NCI-H2107 (cell line): ENCODE measurements around the gene SNX20.

Experiments used
- DNase-seq: peaks from one replicate; lab custom pipeline; 2025; lab: John Stamatoyannopoulos, UW

The SNX20 gene

DNA sequence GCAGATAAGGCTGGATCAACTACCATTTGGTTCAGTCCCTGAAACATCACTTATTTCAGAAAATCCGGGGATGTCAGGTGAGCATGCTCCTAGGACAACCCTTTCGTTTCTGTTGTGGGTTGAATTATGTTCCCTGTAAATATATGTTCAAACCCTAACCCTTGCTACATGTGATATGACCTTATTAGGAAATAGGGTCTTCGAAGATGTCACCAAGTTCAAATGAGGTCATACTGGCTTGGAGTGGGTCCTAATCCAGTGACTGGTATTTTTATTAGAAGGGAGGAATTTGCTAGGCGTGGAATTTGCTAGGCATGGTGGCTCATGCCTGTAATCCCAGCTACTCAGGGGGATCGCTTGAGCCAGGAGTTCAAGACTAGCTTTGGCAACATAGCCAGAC is 21.3 kb downstream of the SNX20 start:
- DNase-seq = no peak

- DNase-seq = no peak
These were observed 23.9 kb downstream of the SNX20 start for GRCh38 chr16:50657241-50657640.

- no peak for DNase-seq
These were observed 25.5 kb downstream of the SNX20 start for GRCh38 chr16:50655558-50656055.

- peak; percentile 39 for DNase-seq
These were observed 27.2 kb downstream of the SNX20 start for GRCh38 chr16:50653633-50654519.

DNA sequence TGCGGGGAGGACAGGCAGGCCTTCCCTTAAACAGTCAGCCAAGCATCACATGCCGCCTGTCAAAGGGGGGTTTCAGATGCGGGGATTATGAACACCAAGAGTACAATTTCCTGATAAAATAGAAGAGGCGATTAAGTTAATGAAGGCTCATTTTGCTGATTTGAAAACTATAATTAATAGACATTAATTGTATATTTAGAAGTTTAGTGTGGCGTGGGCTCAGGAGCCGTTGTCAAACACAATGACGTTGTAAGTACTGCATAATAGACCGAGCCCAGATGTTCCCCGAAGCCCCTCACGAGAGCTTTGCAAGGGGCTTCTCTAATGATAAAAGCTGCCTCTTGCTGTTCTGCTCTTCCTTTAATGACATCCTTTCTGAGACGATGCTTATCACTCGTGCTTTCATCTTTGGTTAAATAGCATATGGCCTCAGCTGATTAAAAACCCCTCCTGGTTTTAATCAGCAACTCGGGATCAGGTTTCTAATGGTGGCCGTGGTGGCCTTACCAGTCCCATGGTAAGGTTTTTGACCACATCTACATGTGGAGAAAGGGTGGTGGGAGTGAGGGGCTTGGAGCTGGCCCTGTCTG is 28.2 kb downstream of the SNX20 start:
- no peak for DNase-seq

GRCh38 chr16:50651835-50652438 is 29.2 kb downstream of the SNX20 start:
- DNase-seq = no peak

- no peak for DNase-seq
These were observed 34.8 kb downstream of the SNX20 start for GRCh38 chr16:50646345-50646744.

DNA sequence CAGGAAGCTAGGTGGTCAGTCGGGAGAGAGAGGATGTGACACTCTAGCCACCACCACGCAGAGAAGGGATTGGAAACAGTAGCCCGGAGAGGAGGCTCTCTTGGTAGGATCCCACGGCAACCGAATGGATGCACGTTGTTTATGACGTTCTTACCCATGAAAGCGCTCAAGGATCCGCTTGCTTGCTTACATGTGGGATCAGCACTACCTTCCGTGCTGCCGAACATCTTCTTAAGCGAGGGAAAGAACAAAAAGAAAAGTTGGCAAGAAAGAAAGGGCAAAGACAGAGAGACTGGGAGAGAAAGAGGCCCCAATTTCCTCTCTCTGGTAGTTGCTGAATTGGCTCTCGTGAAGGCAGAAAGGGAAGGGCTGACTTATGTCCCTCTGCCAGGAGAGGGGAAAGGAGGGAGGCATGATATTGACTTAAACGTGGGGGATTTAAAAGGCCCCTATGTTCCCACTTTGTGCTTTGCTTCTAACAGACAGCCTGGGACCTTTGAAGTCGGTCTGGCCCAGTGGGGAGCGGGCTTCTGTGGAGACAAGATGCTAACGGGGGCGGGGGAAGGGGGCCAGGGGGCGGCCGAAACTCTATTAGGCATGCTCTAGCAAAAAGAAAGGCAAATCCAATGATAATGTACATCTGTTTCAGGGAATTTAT is 35.4 kb downstream of the SNX20 start:
- no peak for DNase-seq

DNA sequence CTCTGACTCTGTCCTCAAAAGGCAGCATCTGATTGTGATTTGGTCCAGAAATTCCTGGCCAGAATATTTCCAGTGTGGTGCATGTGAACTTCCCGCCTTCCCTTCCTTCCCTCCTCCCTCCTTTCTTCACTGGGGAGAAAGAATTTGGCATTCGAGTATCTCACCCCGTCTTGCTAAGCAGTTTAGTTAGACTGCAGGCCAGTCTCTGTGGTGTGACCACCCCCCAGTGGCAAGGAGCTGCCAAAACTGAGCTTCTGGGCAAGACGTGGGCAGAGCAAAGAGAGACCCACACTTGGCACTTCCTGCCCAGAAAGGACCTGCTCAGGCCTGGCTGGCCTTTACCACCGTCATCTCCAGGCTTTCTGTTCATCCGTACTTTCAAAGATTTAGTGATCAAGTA is 36.4 kb downstream of the SNX20 start:
- no peak for DNase-seq

DNA sequence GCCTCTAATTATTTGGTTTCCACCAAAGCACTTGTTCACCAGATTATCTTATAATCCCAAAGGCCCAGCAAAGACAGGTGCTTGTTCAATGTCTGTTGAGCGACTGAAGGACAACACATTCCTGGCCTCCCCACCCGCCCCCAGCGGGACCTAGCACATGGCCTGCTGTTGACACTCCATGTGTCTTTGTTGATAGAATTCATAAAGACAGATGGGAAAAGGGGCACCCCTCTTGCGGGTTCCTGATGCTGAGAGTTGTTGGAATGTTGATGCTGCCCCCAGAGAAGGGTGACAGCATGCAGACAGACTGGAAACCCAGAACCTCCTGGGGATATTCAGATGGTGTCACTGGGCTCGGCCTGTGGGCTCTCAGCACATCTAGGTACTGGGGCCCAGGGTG is 36.9 kb downstream of the SNX20 start:
- no peak for DNase-seq

- no peak for DNase-seq
These were observed 37.9 kb downstream of the SNX20 start for GRCh38 chr16:50643192-50643591.

- no peak for DNase-seq
These were observed 38.8 kb downstream of the SNX20 start for GRCh38 chr16:50642349-50642748.

DNA sequence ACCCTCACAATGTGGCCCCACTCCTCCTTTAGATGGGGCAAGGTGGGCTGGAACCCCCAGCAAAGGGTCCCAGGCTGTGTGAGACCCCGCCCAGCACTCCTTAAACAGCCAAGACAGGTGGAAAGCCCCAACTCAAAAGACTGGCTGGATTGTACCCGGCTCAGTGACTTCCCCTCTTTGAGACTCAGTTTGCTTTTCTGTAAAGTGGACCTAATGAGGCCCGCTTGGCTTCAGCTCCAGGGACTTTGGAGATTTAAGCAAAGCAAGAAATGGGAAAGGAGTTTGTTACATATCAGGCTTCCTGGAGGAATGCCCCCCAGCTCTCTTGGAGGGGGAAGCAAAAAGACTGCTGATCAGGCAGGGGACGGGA is 39.3 kb downstream of the SNX20 start:
- DNase-seq = no peak

GRCh38 chr16:50640919-50641817 is 39.9 kb downstream of the SNX20 start:
- DNase-seq = no peak

DNA sequence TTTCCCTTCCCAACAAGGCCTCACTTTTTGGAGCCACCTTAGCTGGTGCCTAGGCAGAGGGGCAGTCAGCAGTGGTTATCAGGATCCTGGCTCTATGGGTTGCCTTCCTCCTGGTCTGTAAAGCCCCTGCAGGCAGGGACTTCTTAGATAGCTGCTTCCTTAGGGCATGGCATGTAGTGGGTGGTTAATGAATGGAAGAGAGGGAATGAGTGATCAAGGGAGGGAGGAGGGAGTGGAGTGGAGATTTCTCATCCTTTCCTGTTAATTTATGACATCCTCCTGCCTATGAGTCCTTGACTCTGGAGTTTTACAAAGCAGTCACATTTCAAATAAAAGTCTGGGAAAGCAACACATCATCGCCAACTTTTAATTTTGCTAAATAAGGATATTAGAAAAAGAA is 40.7 kb downstream of the SNX20 start:
- DNase-seq = no peak

DNA sequence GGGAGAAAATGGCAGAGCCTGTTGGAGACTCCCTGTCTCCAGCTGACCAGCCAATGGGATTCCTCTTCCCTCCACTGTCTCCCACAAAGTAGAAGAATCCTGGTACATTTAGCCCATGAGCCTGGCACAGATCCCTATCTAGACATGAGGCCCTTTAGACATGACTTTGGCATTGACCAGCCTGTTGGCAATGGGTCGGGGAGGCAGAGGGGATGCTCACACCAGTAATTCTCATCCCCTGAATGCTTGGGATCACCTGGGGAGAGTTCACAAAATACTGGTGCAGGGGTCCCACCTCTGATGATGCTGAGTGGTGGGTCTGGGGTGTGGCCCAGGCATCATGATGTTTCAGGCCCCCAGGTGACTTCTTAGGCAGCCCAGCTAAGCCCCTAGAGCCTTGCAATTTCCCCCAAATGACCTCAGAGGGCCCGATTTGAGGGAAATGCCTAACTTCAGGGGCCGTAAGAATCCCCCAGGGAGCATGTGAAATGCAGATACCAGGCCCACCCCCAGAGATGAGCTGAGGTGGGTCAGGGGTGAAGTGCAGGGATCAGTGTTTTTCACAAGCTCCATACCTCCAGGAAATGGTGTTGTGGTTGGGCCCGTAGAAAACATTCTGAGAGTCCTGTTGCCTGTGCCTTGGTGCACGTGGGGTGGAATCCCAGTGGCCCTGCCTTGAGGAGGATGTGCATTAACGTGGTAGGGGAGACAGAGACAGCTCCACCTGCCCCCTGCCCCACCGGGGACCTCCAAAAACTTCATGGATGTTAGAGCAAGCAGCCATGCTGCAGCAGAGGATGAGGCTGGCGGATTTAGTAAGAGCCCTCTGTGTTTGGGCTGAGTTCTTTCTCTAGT is 42.1 kb downstream of the SNX20 start:
- no peak for DNase-seq

DNA sequence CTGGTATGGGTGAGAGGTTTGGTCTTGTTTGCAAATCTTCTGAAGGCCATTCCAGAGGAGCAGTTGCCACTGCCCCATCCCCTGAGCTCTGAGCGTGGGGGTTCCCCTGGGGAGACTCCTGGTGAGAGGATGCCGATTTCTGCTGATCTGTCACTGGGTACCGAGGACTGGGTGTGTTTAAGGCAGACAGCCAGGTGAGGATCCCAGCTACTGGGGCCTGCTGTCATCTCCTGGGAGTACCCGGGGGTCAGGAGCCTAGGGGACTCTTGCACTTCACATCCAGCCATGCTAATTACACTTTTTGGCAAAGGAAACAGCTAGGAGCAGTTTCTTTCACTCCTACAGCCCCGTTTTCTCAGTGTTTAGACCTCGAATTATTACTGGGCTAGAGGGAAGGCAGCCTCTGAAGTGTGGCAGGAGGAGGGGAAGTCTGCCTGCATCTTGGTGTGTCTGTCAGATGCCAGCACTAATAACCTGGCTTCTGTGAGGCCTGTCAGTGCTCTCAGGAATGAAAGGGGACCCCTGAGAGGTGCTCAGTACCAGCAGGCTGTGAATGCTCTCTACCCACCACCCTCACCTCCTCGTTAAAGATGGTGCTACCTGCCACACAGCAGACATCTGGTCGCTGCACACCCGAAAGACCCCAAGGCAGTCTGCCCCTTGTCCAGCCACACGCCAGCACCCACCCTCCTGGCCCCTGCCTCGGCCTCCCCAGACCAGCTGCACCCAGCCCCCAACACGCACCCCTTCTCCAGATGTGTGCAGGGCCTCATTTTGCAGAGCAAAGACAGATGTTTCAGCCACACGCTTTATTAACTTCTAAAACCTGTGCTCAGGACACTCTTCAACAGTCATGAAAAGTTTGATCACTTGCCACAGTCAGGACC is 43.2 kb downstream of the SNX20 start:
- DNase-seq = no peak

DNA sequence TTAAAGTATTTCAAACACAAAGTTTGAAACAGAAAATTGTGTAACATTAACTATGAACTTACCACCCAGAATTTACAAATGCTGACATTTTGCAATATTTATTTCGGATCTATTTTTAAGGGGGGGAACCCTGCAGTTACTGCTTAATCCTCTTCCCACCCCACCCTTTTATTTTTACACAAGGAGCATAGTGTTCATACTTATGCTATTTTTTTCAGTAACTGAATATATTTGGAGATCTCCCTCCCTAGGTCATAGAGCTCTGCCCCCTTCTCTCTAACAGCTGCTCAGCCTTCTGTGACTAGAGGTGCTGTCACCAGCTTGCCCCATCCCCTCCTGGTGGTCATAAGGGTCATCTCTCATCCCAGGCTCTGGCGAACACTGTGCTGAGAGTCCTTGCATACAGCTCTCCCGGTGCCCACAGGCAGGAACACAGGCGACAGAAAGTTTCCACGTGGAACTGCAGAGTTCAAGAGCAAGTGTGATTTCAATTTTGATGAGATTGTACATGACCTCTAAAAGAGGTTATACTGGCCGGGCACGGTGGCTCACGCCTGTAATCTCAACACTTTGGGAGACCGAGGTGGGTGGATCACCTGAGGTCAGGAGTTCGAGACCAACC is 44.2 kb downstream of the SNX20 start:
- no peak for DNase-seq
